CD4-positive, alpha-beta T cell (primary cell): Measurements from ENCODE around the gene E2F4. TPM values are rescaled to one million over a fixed set of nuclear protein-coding genes. Genes with fewer than 3 reads are reported as not detected.

Source experiments
- ATAC-seq: fragments of 200-7000 bp; cut with Tn5 transposase; one replicate; pipeline ENCODE4 v1.10.0; 2022; ENCODE audit warnings: mild to moderate bottlenecking; ENCODE audit not compliant: poor library complexity
- CTCF ChIA-PET: fragments of 350-600 bp; sonication (Branson Sonifier 250); formaldehyde crosslinking; loops from one replicate; lab custom pipeline; 2021; ENCODE audit warnings: antibody characterized with exemption, inconsistent platforms; lab: Charles Lee
- POLR2A ChIA-PET: fragments of 350-600 bp; sonication (Branson Sonifier 250); formaldehyde crosslinking; loops from one replicate; lab custom pipeline; 2021; ENCODE audit warnings: antibody characterized with exemption, inconsistent platforms; lab: Charles Lee
- DNase-seq, 14 experiments: peaks; one replicate each; pipeline ENCODE4 v3.0.0-alpha.2; 2013 to 2020; ENCODE audit warnings: mixed read lengths in 2 of 14
- H3K27ac ChIP-seq, 2 donors: one replicate each; pipeline versions ENCODE4 v1.5.1 to v1.7.0; 2013; ENCODE audit warnings: low read length in 2 of 2, low read depth in 1 of 2, mild to moderate bottlenecking in 1 of 2
- H3K27me3 ChIP-seq, 2 experiments: 1 replicate in 1 of 2; 2 replicates in 1 of 2; pipeline versions ENCODE4 v1.6.1 to v1.7.0; 2013; ENCODE audit warnings: low read length in 2 of 2, control low read depth in 1 of 2, mild to moderate bottlenecking in 1 of 2, moderate library complexity in 1 of 2; ENCODE audit not compliant: insufficient read depth in 2 of 2, control insufficient read depth in 1 of 2
- H3K36me3 ChIP-seq: one replicate; pipeline ENCODE4 v1.6.1; 2013; ENCODE audit warnings: low read length, control low read depth; ENCODE audit not compliant: insufficient read depth
- H3K4me1 ChIP-seq: one replicate; pipeline ENCODE4 v1.6.1; 2013; ENCODE audit warnings: low read length, control low read depth; ENCODE audit not compliant: insufficient read depth
- H3K4me3 ChIP-seq: one replicate; pipeline ENCODE4 v1.5.1; 2013; ENCODE audit warnings: mild to moderate bottlenecking, low read length, moderate library complexity
- H3K9me3 ChIP-seq, 2 experiments: 1 replicate in 1 of 2; 2 replicates in 1 of 2; pipeline versions ENCODE4 v1.6.1 to v1.7.0; 2013; ENCODE audit warnings: low read length in 2 of 2, mild to moderate bottlenecking in 2 of 2, control low read depth in 1 of 2, moderate library complexity in 1 of 2; ENCODE audit not compliant: control insufficient read depth in 1 of 2, insufficient read depth in 1 of 2
- H3K27ac Mint-ChIP-seq: one replicate; pipeline ENCODE4 v1.8.0; 2020; ENCODE audit warnings: mixed read lengths
- H3K27me3 Mint-ChIP-seq: one replicate; pipeline ENCODE4 v1.8.0; 2021; ENCODE audit warnings: mixed read lengths
- H3K36me3 Mint-ChIP-seq: one replicate; pipeline ENCODE4 v1.8.0; 2021; ENCODE audit warnings: low read depth, mixed read lengths
- H3K4me1 Mint-ChIP-seq: one replicate; pipeline ENCODE4 v1.8.0; 2021; ENCODE audit warnings: low read depth, mixed read lengths
- H3K4me3 Mint-ChIP-seq: one replicate; pipeline ENCODE4 v1.8.0; 2020; ENCODE audit warnings: mild to moderate bottlenecking, mixed read lengths
- H3K9me3 Mint-ChIP-seq: one replicate; pipeline ENCODE4 v1.8.0; 2020; ENCODE audit warnings: mixed read lengths
- intact Hi-C, 2 experiments: fragments of 100-400 bp; cut with DNase I in 1 of 2; cut with micrococcal nuclease in 1 of 2; formaldehyde crosslinking; loops; one replicate each; pipeline versions ENCODE4 v1.15.1 to v1.9.0; 2023 to 2025; cut with DNase I, micrococcal nuclease
- total RNA-seq, 174 experiments: library from RNA in 2 of 174; stranded (reverse) in 2 of 174; gene quantifications; one replicate each; pipeline ENCODE4 v1.2.3 and lab custom pipeline; 2021 to 2026
- TF ChIP-seq, protein P1 (sequence below): fragments of 200-600 bp; IDR thresholded peaks from one replicate; pipeline ENCODE4 v1.8.0; 2022; ENCODE audit warnings: antibody characterized with exemption, mild to moderate bottlenecking

Gene E2F4
- total RNA-seq, 2 experiments from 2014 or later = 50.9 to 56.1 TPM

DNA sequence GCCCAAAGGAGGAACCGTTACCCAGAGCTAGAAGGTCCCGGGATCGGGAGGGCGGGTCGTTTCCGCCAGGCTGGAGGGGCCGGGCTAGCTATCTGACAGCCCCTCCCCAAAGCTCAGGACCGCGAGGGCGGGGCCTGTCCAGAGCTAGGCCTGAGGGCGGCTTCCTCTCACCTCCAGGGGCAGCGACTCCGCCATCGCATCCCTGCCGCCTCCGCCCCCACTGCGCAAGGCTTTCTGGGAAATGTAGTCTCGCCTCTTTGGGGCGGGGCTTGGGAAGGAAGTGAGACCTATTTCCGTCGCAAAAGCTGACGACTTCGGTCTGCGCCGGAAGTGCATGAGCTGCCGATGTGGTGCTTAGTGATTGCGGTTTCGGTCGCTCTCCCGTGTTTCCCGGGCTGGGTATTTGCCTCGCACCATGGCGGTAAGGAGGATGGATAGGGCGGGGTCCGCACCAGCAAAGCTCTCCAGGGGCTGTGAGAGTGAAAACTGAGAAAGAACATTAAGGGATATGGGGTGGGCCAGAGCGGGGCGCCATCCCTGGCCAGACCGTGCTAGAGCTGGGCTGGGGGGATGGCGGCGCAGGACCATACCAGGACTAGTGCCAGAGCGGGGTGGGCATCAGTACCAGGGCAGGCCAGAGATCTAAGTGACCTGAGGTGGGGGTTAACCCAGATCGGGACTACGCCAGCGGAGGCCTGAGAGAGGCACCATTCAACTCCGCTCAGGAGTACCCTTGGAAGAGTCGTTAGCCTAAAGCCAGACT is 35.0 kb downstream of the E2F4 start, which contains the start of gene TMEM208:
TMEM208 (plus strand) TSS at position 327 of the 763 bp plus-strand sequence; CDS start at position 416, 89 bp downstream.
- Histone ChIP-seq H3K9me3 (no peaks in the 10 kb centered on the region), H3K27ac (peak within 1 kb of the TSS; percentile 86 to 88), H3K36me3 (peaks cover 39% of the 10 kb centered on the region), H3K4me3 (peak within 1 kb of the TSS; percentile 97), H3K27me3 (no peaks in the 10 kb centered on the region), H3K4me1 (peaks cover 55% of the 10 kb centered on the region)
- DNase-seq (peak; percentile 94 to 99 (median 97)), ATAC-seq (peak; percentile 94)
- Mint-ChIP-seq H3K9me3 (no peaks in the 10 kb centered on the region), H3K4me3 (peak within 1 kb of the TSS; percentile 99), H3K27me3 (no peaks in the 10 kb centered on the region), H3K36me3 (peaks cover 54% of the 10 kb centered on the region), H3K4me1 (peaks cover 54% of the 10 kb centered on the region), H3K27ac (peak within 1 kb of the TSS; percentile 92)
- TF ChIP-seq, protein P1, sequence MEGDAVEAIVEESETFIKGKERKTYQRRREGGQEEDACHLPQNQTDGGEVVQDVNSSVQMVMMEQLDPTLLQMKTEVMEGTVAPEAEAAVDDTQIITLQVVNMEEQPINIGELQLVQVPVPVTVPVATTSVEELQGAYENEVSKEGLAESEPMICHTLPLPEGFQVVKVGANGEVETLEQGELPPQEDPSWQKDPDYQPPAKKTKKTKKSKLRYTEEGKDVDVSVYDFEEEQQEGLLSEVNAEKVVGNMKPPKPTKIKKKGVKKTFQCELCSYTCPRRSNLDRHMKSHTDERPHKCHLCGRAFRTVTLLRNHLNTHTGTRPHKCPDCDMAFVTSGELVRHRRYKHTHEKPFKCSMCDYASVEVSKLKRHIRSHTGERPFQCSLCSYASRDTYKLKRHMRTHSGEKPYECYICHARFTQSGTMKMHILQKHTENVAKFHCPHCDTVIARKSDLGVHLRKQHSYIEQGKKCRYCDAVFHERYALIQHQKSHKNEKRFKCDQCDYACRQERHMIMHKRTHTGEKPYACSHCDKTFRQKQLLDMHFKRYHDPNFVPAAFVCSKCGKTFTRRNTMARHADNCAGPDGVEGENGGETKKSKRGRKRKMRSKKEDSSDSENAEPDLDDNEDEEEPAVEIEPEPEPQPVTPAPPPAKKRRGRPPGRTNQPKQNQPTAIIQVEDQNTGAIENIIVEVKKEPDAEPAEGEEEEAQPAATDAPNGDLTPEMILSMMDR = no peak
- intact Hi-C loops = loop anchor here (1.0 to 10.0 kb wide), 6 partner anchors 20 to 618 kb away; partner anchors contain the start of genes E2F4 (in 2 of the 2), CBFB (in 1 of the 2), CENPT (in 1 of the 2) and FHOD1 (in 1 of the 2)
- ChIA-PET CTCF (interaction anchor here (0.9 to 2.7 kb wide), 8 partner anchors 9 to 254 kb away, joined by 3 to 31 read pairs (median 4); partner anchors contain the start of genes ATP6V0D1, ELMO3 and FHOD1), POLR2A (interaction anchor here (0.6 to 3.9 kb wide), 17 partner anchors 9 to 796 kb away, joined by 3 to 81 read pairs (median 4); partner anchors contain the start of genes ATP6V0D1, CIAO2B, DDX28 and DUS2)

DNA sequence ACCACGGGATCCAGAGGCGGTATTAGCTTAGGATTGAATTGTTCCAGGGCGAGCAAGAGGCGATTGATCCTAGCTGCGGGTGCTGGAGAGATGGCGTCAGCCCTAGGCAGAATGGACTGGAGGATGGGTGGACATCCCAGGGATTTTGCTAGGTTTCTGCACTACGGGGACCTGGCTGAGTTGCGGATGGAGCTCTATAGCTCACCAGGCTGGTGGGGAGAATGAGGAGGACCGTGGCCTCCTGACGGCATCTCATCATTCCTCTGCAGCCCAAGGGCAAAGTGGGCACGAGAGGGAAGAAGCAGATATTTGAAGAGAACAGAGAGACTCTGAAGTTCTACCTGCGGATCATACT is 35.6 kb downstream of the E2F4 start:
- intact Hi-C loops = loop anchor here (1.0 to 10.0 kb wide), 6 partner anchors 20 to 617 kb away; partner anchors contain the start of genes E2F4 (in 2 of the 2), CBFB (in 1 of the 2), CENPT (in 1 of the 2) and FHOD1 (in 1 of the 2)
- H3K27ac ChIP-seq = peak overlapping the region; percentile 86 to 88
- peaks cover 40% of the 10 kb centered on the region for H3K36me3 ChIP-seq
- Mint-ChIP-seq H3K9me3 (no peaks in the 10 kb centered on the region), H3K4me1 (peaks cover 54% of the 10 kb centered on the region), H3K27me3 (no peaks in the 10 kb centered on the region), H3K27ac (peak overlapping the region; percentile 92), H3K4me3 (peak overlapping the region; percentile 99), H3K36me3 (peaks cover 54% of the 10 kb centered on the region)
- ChIA-PET CTCF (interaction anchor here (0.9 to 2.7 kb wide), 7 partner anchors 9 to 72 kb away, joined by 3 to 31 read pairs (median 5); partner anchors contain the start of genes ELMO3 and FHOD1), POLR2A (interaction anchor here (1.2 to 3.9 kb wide), 13 partner anchors 8 to 796 kb away, joined by 3 to 81 read pairs (median 7); partner anchors contain the start of genes ATP6V0D1, CIAO2B, DDX28 and DUS2)
- peaks cover 55% of the 10 kb centered on the region for H3K4me1 ChIP-seq
- no peaks in the 10 kb centered on the region for H3K9me3 ChIP-seq
- H3K4me3 ChIP-seq = peak overlapping the region; percentile 97
- TF ChIP-seq, protein P1 = no peak
- ATAC-seq (no peak), DNase-seq (no peak)
- H3K27me3 ChIP-seq = no peaks in the 10 kb centered on the region

DNA sequence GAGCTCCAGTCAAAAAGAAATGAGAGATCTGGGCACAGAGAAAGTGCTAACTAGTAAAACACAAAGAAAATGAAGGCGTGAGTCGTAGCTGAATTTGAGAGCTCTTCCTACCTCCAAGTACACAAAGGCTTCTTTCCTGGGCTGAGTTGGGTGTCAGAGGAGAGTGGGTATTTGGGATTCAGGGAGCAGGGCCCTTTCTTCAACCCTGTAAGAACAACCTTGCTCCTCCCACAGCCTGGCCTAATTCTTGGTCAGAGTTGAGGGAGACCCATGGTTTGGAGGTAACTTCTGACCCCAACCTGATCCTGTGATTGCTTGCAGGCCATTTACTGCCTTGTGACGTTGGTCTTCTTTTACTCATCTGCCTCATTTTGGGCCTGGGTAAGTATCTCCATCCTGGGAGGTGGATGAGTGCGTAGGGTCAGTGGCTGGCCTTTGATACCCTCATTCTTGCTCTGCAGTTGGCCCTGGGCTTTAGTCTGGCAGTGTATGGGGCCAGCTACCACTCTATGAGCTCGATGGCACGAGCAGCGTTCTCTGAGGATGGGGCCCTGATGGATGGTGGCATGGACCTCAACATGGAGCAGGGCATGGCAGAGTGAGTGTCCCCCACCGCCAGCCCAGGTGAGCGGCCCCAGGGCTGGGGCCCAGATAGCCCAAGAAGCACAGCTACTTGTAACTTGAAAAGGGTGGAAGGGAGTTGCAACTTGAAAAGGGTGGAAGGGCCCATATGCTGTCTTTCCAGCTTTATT is 36.3 kb downstream of the E2F4 start:
- Histone ChIP-seq H3K4me1 (peaks cover 49% of the 10 kb centered on the region), H3K36me3 (peaks cover 40% of the 10 kb centered on the region), H3K9me3 (no peaks in the 10 kb centered on the region), H3K27me3 (no peaks in the 10 kb centered on the region), H3K4me3 (peak overlapping the region; percentile 97), H3K27ac (peak overlapping the region in 1 of 2 donors; percentile 86)
- Mint-ChIP-seq H3K27ac (peak overlapping the region; percentile 92), H3K4me3 (peak overlapping the region; percentile 99), H3K4me1 (peaks cover 49% of the 10 kb centered on the region), H3K36me3 (peaks cover 55% of the 10 kb centered on the region), H3K27me3 (no peaks in the 10 kb centered on the region), H3K9me3 (no peaks in the 10 kb centered on the region)
- POLR2A ChIA-PET = interaction anchor here (1.4 to 3.9 kb wide), 6 partner anchors 8 to 294 kb away, joined by 4 to 81 read pairs (median 10); partner anchors contain the start of genes CIAO2B, E2F4, FHOD1 and MATCAP1
- TF ChIP-seq, protein P1 = no peak
- CTCF ChIA-PET = interaction anchor here (1.1 to 2.7 kb wide), 4 partner anchors 8 to 43 kb away, joined by 5 to 31 read pairs (median 6); partner anchors contain the start of genes ELMO3 and FHOD1
- no peak for ATAC-seq
- intact Hi-C loops = loop anchor here in 1 of 2 experiments (1.0 to 10.0 kb wide), 3 partner anchors 16 to 617 kb away; partner anchors contain the start of genes CENPT, NUTF2, PLEKHG4 and THAP11
- no peak for DNase-seq
